Measurements from ENCODE around the gene TENM3. TPM values are rescaled to one million over a fixed set of nuclear protein-coding genes. Genes with fewer than 3 reads are reported as not detected.

The TENM3 gene
- total and polyA plus RNA-seq, 10 of the 15 experiments (the other 5 are each of a cell fraction or from before 2014, with no cell fraction given), result 0.01 to 1.7 (median 0.08) TPM; not detected in 2

DNA sequence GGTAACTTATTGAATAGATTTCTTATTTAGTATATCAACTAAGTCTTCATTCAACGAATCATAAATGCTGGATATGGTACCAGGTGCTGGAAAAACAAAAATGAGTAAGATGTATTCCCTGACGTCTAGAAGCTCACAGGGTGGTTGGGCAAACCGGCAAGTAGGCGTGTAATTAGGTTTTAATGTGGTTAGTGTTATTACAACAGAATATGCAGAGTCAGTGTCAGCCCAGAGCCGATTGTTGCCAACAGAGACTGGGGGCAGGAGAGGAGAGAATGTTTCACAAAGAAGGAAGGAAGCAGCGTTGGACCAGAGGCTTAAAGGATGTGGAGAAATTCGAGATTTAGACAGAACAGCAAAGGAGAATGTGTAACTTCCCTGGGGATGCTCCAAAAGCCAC lies 111.7 kb downstream of the TENM3 start:
- ATAC-seq (no peak), FAIRE-seq (no peak), DNase-seq (ENCODE audit: low read depth, low spot score) (no peak)
- BruUV-seq (replicated peaks), result no TSS peak
- in situ Hi-C loops (cut with MboI) (no loop called here), intact Hi-C loops (cut with micrococcal nuclease; ENCODE audit: unreplicated experiment) (no loop called here)
- Histone ChIP-seq H3K79me2 (ENCODE audit: control insufficient read depth, insufficient read depth, low read length) (no peaks in the 10 kb centered on the region), H2AFZ (ENCODE audit: control insufficient read depth, low read depth, low read length) (no peak overlapping the region), H3K9ac (ENCODE audit: control insufficient read depth, insufficient read depth, low read length) (no peak overlapping the region), H4K20me1 (ENCODE audit: control insufficient read depth, insufficient read depth) (no peaks in the 10 kb centered on the region), H3K27ac (ENCODE audit: control insufficient read depth, insufficient read depth) (no peak overlapping the region), H3K4me1 (ENCODE audit: control insufficient read depth, insufficient read depth, low read length) (no peaks in the 10 kb centered on the region), H3K9me3 (replicated peaks; ENCODE audit: control insufficient read depth, insufficient read depth, low read length) (no peaks in the 10 kb centered on the region), H3K36me3 (ENCODE audit: control insufficient read depth in 2 of 2, insufficient read depth in 2 of 2, low read length in 1 of 2) (no peaks in the 10 kb centered on the region), H3K4me3 (no peak overlapping the region), H3K27me3 (replicated peaks in 1 of 2; ENCODE audit: control insufficient read depth in 2 of 2, insufficient read depth in 2 of 2, low read length in 1 of 2) (no peaks in the 10 kb centered on the region), H3K4me2 (ENCODE audit: control insufficient read depth, insufficient read depth) (no peak overlapping the region)
- 1% methylated on average over 7 of the region's 7 CpGs for WGBS (ENCODE audit: insufficient coverage, insufficient replicate concordance, low lambda C conversion rate, missing lambda C conversion rate)
- SMC1A ChIA-PET (ENCODE audit: uncharacterized antibody, unreplicated experiment), result no interaction called here
- RAD21 ChIA-PET (ENCODE audit: unreplicated experiment), result no interaction called here
- no peak for TF ChIP-seq NFXL1 (IDR thresholded peaks at IDR 0.05; ENCODE audit: borderline replicate concordance)
- TF ChIP-seq KDM1A (IDR thresholded peaks at IDR 0.05; ENCODE audit: borderline replicate concordance), result no peak
- no peak for TF ChIP-seq FOS (IDR thresholded peaks at IDR 0.05; ENCODE audit: borderline replicate concordance, extremely low read depth, insufficient read length)
- no peak for TF ChIP-seq DPF2 (IDR thresholded peaks at IDR 0.05)
- no peak for TF ChIP-seq BACH1 (IDR thresholded peaks at IDR 0.05; ENCODE audit: borderline replicate concordance)
- no peak for TF ChIP-seq ZNF622 (IDR thresholded peaks at IDR 0.05)
- no peak for TF ChIP-seq EP300 (IDR thresholded peaks at IDR 0.05; ENCODE audit: borderline replicate concordance in 1 of 2, control insufficient read depth in 1 of 2, low read depth in 2 of 2, low read length in 2 of 2)
- TF ChIP-seq, protein P1, sequence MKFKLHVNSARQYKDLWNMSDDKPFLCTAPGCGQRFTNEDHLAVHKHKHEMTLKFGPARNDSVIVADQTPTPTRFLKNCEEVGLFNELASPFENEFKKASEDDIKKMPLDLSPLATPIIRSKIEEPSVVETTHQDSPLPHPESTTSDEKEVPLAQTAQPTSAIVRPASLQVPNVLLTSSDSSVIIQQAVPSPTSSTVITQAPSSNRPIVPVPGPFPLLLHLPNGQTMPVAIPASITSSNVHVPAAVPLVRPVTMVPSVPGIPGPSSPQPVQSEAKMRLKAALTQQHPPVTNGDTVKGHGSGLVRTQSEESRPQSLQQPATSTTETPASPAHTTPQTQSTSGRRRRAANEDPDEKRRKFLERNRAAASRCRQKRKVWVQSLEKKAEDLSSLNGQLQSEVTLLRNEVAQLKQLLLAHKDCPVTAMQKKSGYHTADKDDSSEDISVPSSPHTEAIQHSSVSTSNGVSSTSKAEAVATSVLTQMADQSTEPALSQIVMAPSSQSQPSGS (IDR thresholded peaks at IDR 0.05; ENCODE audit: low read length), result no peak
- CTCF ChIA-PET, result no interaction called here
- POLR2A ChIA-PET, result no interaction called here

Measured in GM12878 (cell line).